Stimulated activated CD4-positive, alpha-beta T cell treated with anti-CD3 and anti-CD28 coated beads, Interleukin-12 subunit alpha, Interleukin-12 subunit beta, amount 100 ng/mL, for 4 hours (primary cell): ENCODE results near the gene ALAS1.

Experiments used
- DNase-seq: peaks from one replicate; pipeline ENCODE4 v3.0.0-alpha.2; 2020

ALAS1 gene

GRCh38 chr3:52223449-52224408, 25.8 kb downstream of the ALAS1 start:
- no peak for DNase-seq

- DNase-seq: no peak
These were observed 27.7 kb downstream of the ALAS1 start, which contains the start of gene TLR9 for GRCh38 chr3:52225452-52226228. Gene TLR9, minus strand, starts transcription at chr3:52225645. Its CDS starts 116 bp downstream, at chr3:52225529.

- DNase-seq: no peak
These were observed 28.4 kb downstream of the ALAS1 start for GRCh38 chr3:52226229-52226817.

- DNase-seq: no peak
These were observed 29.2 kb downstream of the ALAS1 start for GRCh38 chr3:52227117-52227516.

GRCh38 chr3:52227766-52228165, 29.8 kb downstream of the ALAS1 start:
- no peak for DNase-seq

- no peak for DNase-seq
These were observed 30.3 kb downstream of the ALAS1 start for GRCh38 chr3:52228266-52228665.

- DNase-seq: no peak
These were observed 30.9 kb downstream of the ALAS1 start for GRCh38 chr3:52228751-52229291.

- DNase-seq: no peak
These were observed 31.7 kb downstream of the ALAS1 start for GRCh38 chr3:52229656-52230055.

- DNase-seq: no peak
These were observed 32.5 kb downstream of the ALAS1 start for GRCh38 chr3:52230461-52230860.

- DNase-seq: no peak
These were observed 33.0 kb downstream of the ALAS1 start for GRCh38 chr3:52230889-52231499.

GRCh38 chr3:52231502-52232278, 33.7 kb downstream of the ALAS1 start:
- DNase-seq: peak; percentile 93

GRCh38 chr3:52232279-52233107, 34.5 kb downstream of the ALAS1 start:
- no peak for DNase-seq

- DNase-seq: no peak
These were observed 35.2 kb downstream of the ALAS1 start for GRCh38 chr3:52233108-52233591.

GRCh38 chr3:52233968-52234367, 36.0 kb downstream of the ALAS1 start:
- no peak for DNase-seq

- no peak for DNase-seq
These were observed 36.8 kb downstream of the ALAS1 start for GRCh38 chr3:52234516-52235447.

- no peak for DNase-seq
These were observed 38.5 kb downstream of the ALAS1 start for GRCh38 chr3:52236424-52236886.

- DNase-seq: no peak
These were observed 39.2 kb downstream of the ALAS1 start for GRCh38 chr3:52237006-52237656.

- no peak for DNase-seq
These were observed 39.8 kb downstream of the ALAS1 start for GRCh38 chr3:52237657-52238172.
